Measurements from ENCODE around the gene CRNKL1.

DNA sequence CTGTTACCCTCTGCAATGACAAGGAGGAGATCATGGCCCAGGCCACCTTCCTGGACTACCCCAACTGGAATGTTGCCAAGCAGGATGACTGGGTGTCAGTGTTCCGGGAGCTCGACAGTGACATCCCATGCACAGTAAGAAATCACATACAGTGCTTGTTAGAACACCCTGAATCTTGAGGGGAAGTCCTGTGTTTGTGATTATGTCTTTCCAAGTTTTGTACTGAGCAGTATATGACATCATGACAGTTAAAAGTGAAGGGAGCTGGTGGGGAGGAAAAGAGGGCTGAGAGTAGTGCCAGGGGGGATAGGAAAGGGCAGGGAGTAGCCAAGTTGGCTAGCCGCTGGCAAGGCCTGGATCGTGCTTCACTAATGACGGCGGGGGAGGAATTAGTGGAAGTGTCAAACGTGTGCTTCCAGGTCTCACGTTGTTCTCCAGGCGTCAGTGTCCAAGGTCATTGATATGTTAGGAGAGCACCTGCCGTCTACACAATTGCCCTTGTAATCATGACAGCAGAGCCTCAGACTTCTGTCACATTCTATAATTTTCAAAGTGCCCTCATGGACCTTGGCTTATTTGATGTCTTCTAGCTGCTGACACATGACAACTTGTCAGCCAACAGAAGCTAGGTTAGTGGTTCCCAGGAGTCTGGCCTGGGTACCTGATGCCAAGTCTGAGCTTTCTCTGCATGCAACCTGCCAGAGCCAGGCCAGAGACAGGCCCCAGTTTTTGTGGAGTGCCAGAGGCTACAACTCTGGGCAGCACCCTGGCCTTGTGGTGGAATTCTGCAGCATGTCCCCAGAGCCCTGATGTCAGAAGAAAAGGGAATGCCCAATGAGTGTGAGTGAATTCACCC, 18.8 kb upstream of the CRNKL1 start:
- TF ChIP-seq CTCF (IDR thresholded peaks at IDR 0.05; ENCODE audit: low read length), result no peak
- TF ChIP-seq EZH2 (IDR thresholded peaks at IDR 0.05; ENCODE audit: borderline replicate concordance, low read length), result no peak

Measured in OCI-LY1 (cell line).